ENCODE measurements around the gene GULP1.

GULP1 gene

GRCh38 chr2:188291617-188292347, at the start of gene GULP1:
TSS of gene GULP1 (plus strand) at chr2:188291874. CDS start at chr2:188477703, 185,829 bp downstream.
- H3K4me1 ChIP-seq (ENCODE audit: insufficient read depth, low read length), result peaks cover 5% of the 10 kb centered on the region
- no peaks in the 10 kb centered on the region for H3K9me3 ChIP-seq (ENCODE audit: low read length)
- H3K36me3 ChIP-seq (ENCODE audit: insufficient read depth, low read length), result no peaks in the 10 kb centered on the region
- H3K9ac ChIP-seq (ENCODE audit: low read length), result peak within 1 kb of the TSS; percentile 79
- peak within 1 kb of the TSS; percentile 73 to 88 for H3K4me3 ChIP-seq (ENCODE audit: low read depth in 1 of 2, low read length in 2 of 2)
- peak within 1 kb of the TSS; percentile 97 for H3K27ac ChIP-seq (ENCODE audit: low read depth, low read length)
- H3K27me3 ChIP-seq (ENCODE audit: control insufficient read depth in 1 of 2, insufficient read depth in 2 of 2, low read length in 2 of 2), result no peaks in the 10 kb centered on the region

- no peak overlapping the region for H3K27ac ChIP-seq (ENCODE audit: low read depth, low read length)
- H3K9me3 ChIP-seq (ENCODE audit: low read length), result no peaks in the 10 kb centered on the region
- no peak overlapping the region for H3K9ac ChIP-seq (ENCODE audit: low read length)
- no peaks in the 10 kb centered on the region for H3K4me1 ChIP-seq (ENCODE audit: insufficient read depth, low read length)
- H3K4me3 ChIP-seq (ENCODE audit: low read depth in 1 of 2, low read length in 2 of 2), result no peak overlapping the region
- no peaks in the 10 kb centered on the region for H3K36me3 ChIP-seq (ENCODE audit: insufficient read depth, low read length)
- no peaks in the 10 kb centered on the region for H3K27me3 ChIP-seq (ENCODE audit: control insufficient read depth in 1 of 2, insufficient read depth in 2 of 2, low read length in 2 of 2)
These were observed 48.3 kb upstream of the GULP1 start for GRCh38 chr2:188243381-188243780.

GRCh38 chr2:188244383-188244782, 47.3 kb upstream of the GULP1 start:
- no peaks in the 10 kb centered on the region for H3K9me3 ChIP-seq (ENCODE audit: low read length)
- no peaks in the 10 kb centered on the region for H3K36me3 ChIP-seq (ENCODE audit: insufficient read depth, low read length)
- no peak overlapping the region for H3K9ac ChIP-seq (ENCODE audit: low read length)
- H3K4me3 ChIP-seq (ENCODE audit: low read depth in 1 of 2, low read length in 2 of 2), result no peak overlapping the region
- H3K27me3 ChIP-seq (ENCODE audit: control insufficient read depth in 1 of 2, insufficient read depth in 2 of 2, low read length in 2 of 2), result no peaks in the 10 kb centered on the region
- H3K27ac ChIP-seq (ENCODE audit: low read depth, low read length), result no peak overlapping the region
- H3K4me1 ChIP-seq (ENCODE audit: insufficient read depth, low read length), result no peaks in the 10 kb centered on the region

GRCh38 chr2:188245230-188245629, 46.4 kb upstream of the GULP1 start:
- H3K4me3 ChIP-seq (ENCODE audit: low read depth in 1 of 2, low read length in 2 of 2), result no peak overlapping the region
- H3K9me3 ChIP-seq (ENCODE audit: low read length), result no peaks in the 10 kb centered on the region
- no peaks in the 10 kb centered on the region for H3K27me3 ChIP-seq (ENCODE audit: control insufficient read depth in 1 of 2, insufficient read depth in 2 of 2, low read length in 2 of 2)
- H3K27ac ChIP-seq (ENCODE audit: low read depth, low read length), result no peak overlapping the region
- no peaks in the 10 kb centered on the region for H3K4me1 ChIP-seq (ENCODE audit: insufficient read depth, low read length)
- H3K36me3 ChIP-seq (ENCODE audit: insufficient read depth, low read length), result no peaks in the 10 kb centered on the region
- H3K9ac ChIP-seq (ENCODE audit: low read length), result no peak overlapping the region

- Histone ChIP-seq H3K9ac (ENCODE audit: low read length) (no peak overlapping the region), H3K27me3 (ENCODE audit: control insufficient read depth in 1 of 2, insufficient read depth in 2 of 2, low read length in 2 of 2) (no peaks in the 10 kb centered on the region), H3K4me3 (ENCODE audit: low read depth in 1 of 2, low read length in 2 of 2) (no peak overlapping the region), H3K4me1 (ENCODE audit: insufficient read depth, low read length) (no peaks in the 10 kb centered on the region), H3K9me3 (ENCODE audit: low read length) (no peaks in the 10 kb centered on the region), H3K27ac (ENCODE audit: low read depth, low read length) (no peak overlapping the region), H3K36me3 (ENCODE audit: insufficient read depth, low read length) (no peaks in the 10 kb centered on the region)
These were observed 43.2 kb upstream of the GULP1 start for GRCh38 chr2:188248513-188248912.

GRCh38 chr2:188251034-188251433, 40.6 kb upstream of the GULP1 start:
- H3K4me1 ChIP-seq (ENCODE audit: insufficient read depth, low read length), result no peaks in the 10 kb centered on the region
- no peak overlapping the region for H3K27ac ChIP-seq (ENCODE audit: low read depth, low read length)
- H3K36me3 ChIP-seq (ENCODE audit: insufficient read depth, low read length), result no peaks in the 10 kb centered on the region
- H3K9ac ChIP-seq (ENCODE audit: low read length), result no peak overlapping the region
- H3K27me3 ChIP-seq (ENCODE audit: control insufficient read depth in 1 of 2, insufficient read depth in 2 of 2, low read length in 2 of 2), result no peaks in the 10 kb centered on the region
- H3K4me3 ChIP-seq (ENCODE audit: low read depth in 1 of 2, low read length in 2 of 2), result no peak overlapping the region
- no peaks in the 10 kb centered on the region for H3K9me3 ChIP-seq (ENCODE audit: low read length)

GRCh38 chr2:188256420-188256819, 35.3 kb upstream of the GULP1 start:
- no peaks in the 10 kb centered on the region for H3K36me3 ChIP-seq (ENCODE audit: insufficient read depth, low read length)
- H3K27ac ChIP-seq (ENCODE audit: low read depth, low read length), result no peak overlapping the region
- H3K4me3 ChIP-seq (ENCODE audit: low read depth in 1 of 2, low read length in 2 of 2), result no peak overlapping the region
- H3K9ac ChIP-seq (ENCODE audit: low read length), result no peak overlapping the region
- H3K27me3 ChIP-seq (ENCODE audit: control insufficient read depth in 1 of 2, insufficient read depth in 2 of 2, low read length in 2 of 2), result no peaks in the 10 kb centered on the region
- H3K9me3 ChIP-seq (ENCODE audit: low read length), result no peaks in the 10 kb centered on the region
- no peaks in the 10 kb centered on the region for H3K4me1 ChIP-seq (ENCODE audit: insufficient read depth, low read length)

- H3K4me3 ChIP-seq (ENCODE audit: low read depth in 1 of 2, low read length in 2 of 2), result no peak overlapping the region
- no peaks in the 10 kb centered on the region for H3K4me1 ChIP-seq (ENCODE audit: insufficient read depth, low read length)
- no peaks in the 10 kb centered on the region for H3K9me3 ChIP-seq (ENCODE audit: low read length)
- H3K27me3 ChIP-seq (ENCODE audit: control insufficient read depth in 1 of 2, insufficient read depth in 2 of 2, low read length in 2 of 2), result no peaks in the 10 kb centered on the region
- no peak overlapping the region for H3K27ac ChIP-seq (ENCODE audit: low read depth, low read length)
- no peaks in the 10 kb centered on the region for H3K36me3 ChIP-seq (ENCODE audit: insufficient read depth, low read length)
- no peak overlapping the region for H3K9ac ChIP-seq (ENCODE audit: low read length)
These were observed 26.4 kb upstream of the GULP1 start for GRCh38 chr2:188265315-188265714.

GRCh38 chr2:188267776-188268175, 23.9 kb upstream of the GULP1 start:
- no peaks in the 10 kb centered on the region for H3K36me3 ChIP-seq (ENCODE audit: insufficient read depth, low read length)
- no peaks in the 10 kb centered on the region for H3K4me1 ChIP-seq (ENCODE audit: insufficient read depth, low read length)
- no peak overlapping the region for H3K27ac ChIP-seq (ENCODE audit: low read depth, low read length)
- no peaks in the 10 kb centered on the region for H3K9me3 ChIP-seq (ENCODE audit: low read length)
- H3K27me3 ChIP-seq (ENCODE audit: control insufficient read depth in 1 of 2, insufficient read depth in 2 of 2, low read length in 2 of 2), result no peaks in the 10 kb centered on the region
- H3K4me3 ChIP-seq (ENCODE audit: low read depth in 1 of 2, low read length in 2 of 2), result no peak overlapping the region
- H3K9ac ChIP-seq (ENCODE audit: low read length), result no peak overlapping the region

- no peaks in the 10 kb centered on the region for H3K4me1 ChIP-seq (ENCODE audit: insufficient read depth, low read length)
- H3K9ac ChIP-seq (ENCODE audit: low read length), result no peak overlapping the region
- no peak overlapping the region for H3K4me3 ChIP-seq (ENCODE audit: low read depth in 1 of 2, low read length in 2 of 2)
- no peaks in the 10 kb centered on the region for H3K36me3 ChIP-seq (ENCODE audit: insufficient read depth, low read length)
- no peak overlapping the region for H3K27ac ChIP-seq (ENCODE audit: low read depth, low read length)
- H3K27me3 ChIP-seq (ENCODE audit: control insufficient read depth in 1 of 2, insufficient read depth in 2 of 2, low read length in 2 of 2), result no peaks in the 10 kb centered on the region
- no peaks in the 10 kb centered on the region for H3K9me3 ChIP-seq (ENCODE audit: low read length)
These were observed 22.7 kb upstream of the GULP1 start for GRCh38 chr2:188269004-188269403.

- Histone ChIP-seq H3K4me1 (ENCODE audit: insufficient read depth, low read length) (no peaks in the 10 kb centered on the region), H3K36me3 (ENCODE audit: insufficient read depth, low read length) (no peaks in the 10 kb centered on the region), H3K4me3 (ENCODE audit: low read depth in 1 of 2, low read length in 2 of 2) (no peak overlapping the region), H3K27ac (ENCODE audit: low read depth, low read length) (no peak overlapping the region), H3K9ac (ENCODE audit: low read length) (no peak overlapping the region), H3K27me3 (ENCODE audit: control insufficient read depth in 1 of 2, insufficient read depth in 2 of 2, low read length in 2 of 2) (no peaks in the 10 kb centered on the region), H3K9me3 (ENCODE audit: low read length) (no peaks in the 10 kb centered on the region)
These were observed 19.6 kb upstream of the GULP1 start for GRCh38 chr2:188272121-188272520.

GRCh38 chr2:188274274-188274673, 17.4 kb upstream of the GULP1 start:
- Histone ChIP-seq H3K36me3 (ENCODE audit: insufficient read depth, low read length) (no peaks in the 10 kb centered on the region), H3K9ac (ENCODE audit: low read length) (no peak overlapping the region), H3K4me3 (ENCODE audit: low read depth in 1 of 2, low read length in 2 of 2) (no peak overlapping the region)

More at GRCh38 chr2:188274274-188274673, 17.4 kb upstream of the GULP1 start:
- H3K9me3 ChIP-seq (ENCODE audit: low read length), result no peaks in the 10 kb centered on the region
- H3K4me1 ChIP-seq (ENCODE audit: insufficient read depth, low read length), result no peaks in the 10 kb centered on the region
- no peak overlapping the region for H3K27ac ChIP-seq (ENCODE audit: low read depth, low read length)
- H3K27me3 ChIP-seq (ENCODE audit: control insufficient read depth in 1 of 2, insufficient read depth in 2 of 2, low read length in 2 of 2), result no peaks in the 10 kb centered on the region
